ENCODE data around the gene TNFRSF11A. TPM values are rescaled to one million over a fixed set of nuclear protein-coding genes. Genes with fewer than 3 reads are reported as not detected.
A peak's percentile ranks its signal among the peaks of the same experiment; 100 is the strongest.

TNFRSF11A gene
- total RNA-seq, 1 donor, result under 0.01 TPM

DNA sequence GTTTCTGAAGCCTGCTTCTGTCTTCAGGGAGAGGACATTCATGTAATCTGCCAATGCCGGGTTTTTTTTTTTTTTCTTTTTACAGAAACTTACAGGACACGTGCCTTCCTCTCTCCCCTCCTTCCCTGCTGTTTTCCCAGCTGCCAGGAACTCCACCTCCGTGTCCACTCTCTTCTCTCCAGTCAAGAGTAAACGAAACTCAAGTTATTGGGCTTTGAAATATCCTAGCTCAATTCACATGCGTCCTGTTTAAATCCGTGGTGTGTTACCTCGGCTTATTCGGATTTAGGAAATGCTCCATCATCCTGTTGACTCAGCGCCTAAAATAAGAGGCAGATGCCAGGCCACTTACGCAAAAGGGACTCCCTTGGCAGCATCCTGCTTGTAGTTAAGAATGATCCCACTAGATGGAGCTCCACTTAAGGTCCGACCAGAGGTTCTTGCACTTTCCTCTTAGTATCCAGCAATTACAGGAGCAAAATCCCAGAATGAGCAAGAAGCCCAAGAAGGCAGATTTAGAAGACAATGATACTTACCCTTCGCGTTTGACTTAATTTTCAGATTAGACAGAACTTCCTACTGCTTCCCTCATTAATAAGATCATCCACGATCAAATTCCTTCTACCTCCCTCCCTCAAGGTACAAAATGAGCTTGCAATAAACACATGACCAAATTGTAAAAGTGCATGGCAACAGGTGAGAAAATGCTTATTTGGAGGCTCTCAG lies 100.5 kb downstream of the TNFRSF11A start:
- peak overlapping the region; percentile 87 for H3K27ac ChIP-seq (ENCODE audit: low read depth, low read length)

DNA sequence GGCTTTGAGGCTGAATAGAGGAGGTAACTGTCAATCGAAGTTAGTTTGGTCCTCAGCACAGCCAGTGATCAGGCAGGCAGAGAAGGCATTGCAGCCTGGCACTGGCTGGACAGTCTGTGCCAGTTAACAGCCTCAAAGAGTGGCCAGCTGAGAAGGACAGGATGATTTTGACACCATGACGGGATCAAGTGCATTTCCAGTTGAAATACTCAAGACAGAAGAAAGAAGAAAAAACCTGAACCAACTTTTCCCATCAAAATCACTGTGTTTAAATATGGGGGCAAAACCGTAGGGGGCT lies 101.0 kb downstream of the TNFRSF11A start:
- Histone ChIP-seq H3K79me2 (ENCODE audit: insufficient read depth, low read length) (no peaks in the 10 kb centered on the region), H3K9me3 (ENCODE audit: low read depth, low read length) (no peaks in the 10 kb centered on the region), H3K36me3 (ENCODE audit: insufficient read depth, low read length) (no peaks in the 10 kb centered on the region), H3K4me1 (ENCODE audit: insufficient read depth, low read length) (peaks cover 7% of the 10 kb centered on the region), H4K20me1 (ENCODE audit: insufficient read depth, low read length) (no peaks in the 10 kb centered on the region), H3K27ac (ENCODE audit: low read depth, low read length) (no peak overlapping the region), H3K4me2 (ENCODE audit: insufficient read depth, low read length) (no peak overlapping the region), H3K27me3 (ENCODE audit: insufficient read depth, low read length) (peaks cover 4% of the 10 kb centered on the region), H2AFZ (ENCODE audit: low read length) (no peak overlapping the region), H3K4me3 (ENCODE audit: insufficient read depth, low read length) (no peak overlapping the region)
- TF ChIP-seq, protein P1, sequence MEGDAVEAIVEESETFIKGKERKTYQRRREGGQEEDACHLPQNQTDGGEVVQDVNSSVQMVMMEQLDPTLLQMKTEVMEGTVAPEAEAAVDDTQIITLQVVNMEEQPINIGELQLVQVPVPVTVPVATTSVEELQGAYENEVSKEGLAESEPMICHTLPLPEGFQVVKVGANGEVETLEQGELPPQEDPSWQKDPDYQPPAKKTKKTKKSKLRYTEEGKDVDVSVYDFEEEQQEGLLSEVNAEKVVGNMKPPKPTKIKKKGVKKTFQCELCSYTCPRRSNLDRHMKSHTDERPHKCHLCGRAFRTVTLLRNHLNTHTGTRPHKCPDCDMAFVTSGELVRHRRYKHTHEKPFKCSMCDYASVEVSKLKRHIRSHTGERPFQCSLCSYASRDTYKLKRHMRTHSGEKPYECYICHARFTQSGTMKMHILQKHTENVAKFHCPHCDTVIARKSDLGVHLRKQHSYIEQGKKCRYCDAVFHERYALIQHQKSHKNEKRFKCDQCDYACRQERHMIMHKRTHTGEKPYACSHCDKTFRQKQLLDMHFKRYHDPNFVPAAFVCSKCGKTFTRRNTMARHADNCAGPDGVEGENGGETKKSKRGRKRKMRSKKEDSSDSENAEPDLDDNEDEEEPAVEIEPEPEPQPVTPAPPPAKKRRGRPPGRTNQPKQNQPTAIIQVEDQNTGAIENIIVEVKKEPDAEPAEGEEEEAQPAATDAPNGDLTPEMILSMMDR (IDR thresholded peaks at IDR 0.05; ENCODE audit: extremely low read depth, low read depth, low read length), result no peak
- no peak for DNase-seq (ENCODE audit: insufficient read length, low spot score, missing footprints)

More for the DNA sequence above, 100.5 kb downstream of the TNFRSF11A start:
- Histone ChIP-seq H3K9me3 (ENCODE audit: low read depth, low read length) (no peaks in the 10 kb centered on the region), H4K20me1 (ENCODE audit: insufficient read depth, low read length) (no peaks in the 10 kb centered on the region), H3K36me3 (ENCODE audit: insufficient read depth, low read length) (no peaks in the 10 kb centered on the region), H3K4me1 (ENCODE audit: insufficient read depth, low read length) (peaks cover 7% of the 10 kb centered on the region), H3K4me2 (ENCODE audit: insufficient read depth, low read length) (peak overlapping the region; percentile 98), H3K27me3 (ENCODE audit: insufficient read depth, low read length) (peaks cover 4% of the 10 kb centered on the region), H3K4me3 (ENCODE audit: insufficient read depth, low read length) (peak overlapping the region; percentile 74), H2AFZ (ENCODE audit: low read length) (peak overlapping the region; percentile 89), H3K79me2 (ENCODE audit: insufficient read depth, low read length) (no peaks in the 10 kb centered on the region)
- peak; percentile 78 for DNase-seq (ENCODE audit: insufficient read length, low spot score, missing footprints)
- TF ChIP-seq, protein P1 (IDR thresholded peaks at IDR 0.05; ENCODE audit: extremely low read depth, low read depth, low read length), result peak; percentile 95

DNA sequence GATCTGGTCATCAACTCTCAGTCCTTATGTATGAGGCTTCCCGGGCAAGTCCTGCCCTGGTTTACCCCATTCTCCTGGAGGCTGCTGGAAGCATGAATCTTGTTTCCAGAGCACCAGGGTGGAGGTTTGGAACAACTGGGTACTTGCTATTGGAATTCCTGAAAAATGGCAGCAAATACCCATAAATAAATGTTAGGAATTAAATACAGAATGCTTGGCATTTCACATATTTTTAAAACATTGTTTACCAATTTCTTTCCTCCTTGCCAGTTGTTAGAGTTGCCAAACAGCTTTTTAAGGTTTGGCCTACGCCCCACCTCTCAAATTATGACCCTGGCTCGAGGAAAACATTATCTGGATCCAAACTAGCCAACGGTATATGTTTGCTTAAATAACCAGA lies 107.1 kb downstream of the TNFRSF11A start:
- no peaks in the 10 kb centered on the region for H3K79me2 ChIP-seq (ENCODE audit: insufficient read depth, low read length)
- DNase-seq (ENCODE audit: insufficient read length, low spot score, missing footprints), result no peak
- no peaks in the 10 kb centered on the region for H4K20me1 ChIP-seq (ENCODE audit: insufficient read depth, low read length)
- no peak overlapping the region for H2AFZ ChIP-seq (ENCODE audit: low read length)
- H3K36me3 ChIP-seq (ENCODE audit: insufficient read depth, low read length), result no peaks in the 10 kb centered on the region
- no peaks in the 10 kb centered on the region for H3K9me3 ChIP-seq (ENCODE audit: low read depth, low read length)
- peaks cover 6% of the 10 kb centered on the region for H3K4me1 ChIP-seq (ENCODE audit: insufficient read depth, low read length)
- TF ChIP-seq, protein P1 (IDR thresholded peaks at IDR 0.05; ENCODE audit: extremely low read depth, low read depth, low read length), result no peak
- H3K4me3 ChIP-seq (ENCODE audit: insufficient read depth, low read length), result no peak overlapping the region
- H3K27ac ChIP-seq (ENCODE audit: low read depth, low read length), result no peak overlapping the region
- H3K4me2 ChIP-seq (ENCODE audit: insufficient read depth, low read length), result no peak overlapping the region
- H3K27me3 ChIP-seq (ENCODE audit: insufficient read depth, low read length), result peaks cover 14% of the 10 kb centered on the region

DNA sequence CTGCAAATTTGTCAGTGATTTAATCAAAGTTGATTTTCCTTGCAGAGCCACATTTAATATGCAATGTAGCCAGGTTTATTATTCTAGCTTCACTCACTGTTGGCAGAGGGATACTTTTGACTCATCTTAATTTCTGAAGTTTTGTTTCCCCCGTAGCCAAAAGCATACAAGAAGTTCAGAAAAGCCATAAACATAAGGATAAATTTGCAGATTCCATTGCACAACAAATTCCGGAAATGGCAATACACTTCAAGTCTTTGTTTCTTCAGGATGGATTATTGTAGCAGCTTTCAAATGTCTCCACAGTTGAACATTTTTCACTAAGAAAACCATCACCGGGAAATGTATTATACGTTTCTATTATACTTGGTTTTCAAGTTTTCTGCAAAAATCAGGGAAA lies 109.7 kb downstream of the TNFRSF11A start:
- Histone ChIP-seq H3K36me3 (ENCODE audit: insufficient read depth, low read length) (no peaks in the 10 kb centered on the region), H2AFZ (ENCODE audit: low read length) (peak overlapping the region; percentile 34), H3K4me3 (ENCODE audit: insufficient read depth, low read length) (no peak overlapping the region), H3K4me1 (ENCODE audit: insufficient read depth, low read length) (peaks cover 23% of the 10 kb centered on the region), H3K27me3 (ENCODE audit: insufficient read depth, low read length) (peaks cover 10% of the 10 kb centered on the region), H4K20me1 (ENCODE audit: insufficient read depth, low read length) (no peaks in the 10 kb centered on the region), H3K9me3 (ENCODE audit: low read depth, low read length) (no peaks in the 10 kb centered on the region), H3K27ac (ENCODE audit: low read depth, low read length) (no peak overlapping the region), H3K79me2 (ENCODE audit: insufficient read depth, low read length) (no peaks in the 10 kb centered on the region), H3K4me2 (ENCODE audit: insufficient read depth, low read length) (no peak overlapping the region)
- TF ChIP-seq, protein P1 (IDR thresholded peaks at IDR 0.05; ENCODE audit: extremely low read depth, low read depth, low read length), result no peak
- no peak for DNase-seq (ENCODE audit: insufficient read length, low spot score, missing footprints)

Data from osteoblast (primary cell).